HG03378 (cell line): ENCODE measurements around the gene MICALL2.

ENCODE experiments used
- ATAC-seq: cut with Tn5 transposase; IDR thresholded peaks from one replicate; pipeline ENCODE4 v1.9.1; 2021; ENCODE audit warnings: mild to moderate bottlenecking, moderate library complexity; ENCODE audit not compliant: unreplicated experiment

The MICALL2 gene

GRCh38 chr7:1470901-1471300 is 11.6 kb upstream of the MICALL2 start:
- ATAC-seq, result no peak

GRCh38 chr7:1468643-1469298 is 9.5 kb upstream of the MICALL2 start:
- no peak for ATAC-seq

DNA sequence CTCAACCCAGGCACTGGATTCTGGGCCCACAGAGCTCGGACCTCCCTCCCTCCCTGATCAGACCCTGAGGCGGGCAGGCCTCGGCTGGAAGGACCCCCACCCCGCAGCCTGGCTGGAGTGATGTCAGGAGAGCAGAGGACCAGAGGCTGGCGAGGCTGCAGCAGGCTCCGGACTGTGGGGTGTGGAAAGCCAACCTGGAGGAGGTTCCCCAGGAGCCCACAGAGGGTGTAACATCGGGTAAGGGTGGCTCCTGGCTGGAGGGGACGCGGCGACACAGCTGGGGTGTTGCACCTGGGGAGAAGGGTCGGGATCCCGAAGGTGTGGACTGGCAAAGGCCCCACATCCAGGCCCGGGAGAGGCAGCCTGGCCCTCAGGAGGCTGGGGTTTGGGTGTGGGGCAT is 8.9 kb upstream of the MICALL2 start:
- no peak for ATAC-seq

DNA sequence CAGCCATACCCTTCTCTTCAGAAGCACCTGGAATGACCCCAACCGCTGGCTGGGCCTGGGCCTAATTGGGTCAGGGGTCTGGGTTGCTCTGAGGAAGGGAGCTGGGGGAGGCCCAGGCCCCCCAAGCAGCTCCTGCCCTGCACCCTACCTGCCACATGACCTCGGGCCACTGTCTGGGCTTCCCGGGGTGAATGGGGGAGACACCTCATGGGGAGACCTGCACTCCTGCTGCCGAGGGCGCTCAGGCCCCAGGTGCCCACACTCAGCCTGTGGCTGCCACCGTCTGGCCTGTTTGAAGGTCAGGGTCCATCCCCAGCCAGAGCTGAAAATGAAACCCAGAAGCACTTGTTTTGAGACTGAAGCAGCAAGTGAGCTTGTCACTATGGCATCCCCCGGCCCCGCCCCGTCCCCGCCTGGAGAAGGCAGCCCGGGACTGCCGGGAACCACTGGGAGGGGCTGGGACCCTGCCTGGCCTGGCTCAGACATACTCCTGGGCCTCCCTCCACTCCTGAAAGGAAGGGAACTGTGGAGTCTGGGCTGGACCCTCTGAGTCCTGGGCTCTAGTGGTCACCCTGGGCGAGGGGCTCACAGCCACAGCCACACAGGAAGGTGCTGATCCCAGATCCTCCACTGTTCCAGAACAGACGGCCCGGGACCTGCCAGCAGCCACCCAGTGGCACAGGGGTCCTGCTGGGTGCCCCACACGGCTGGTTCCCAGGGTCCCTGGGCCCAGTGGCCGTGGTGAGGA is 7.4 kb upstream of the MICALL2 start:
- no peak for ATAC-seq

GRCh38 chr7:1464694-1465093 is 5.4 kb upstream of the MICALL2 start:
- ATAC-seq, result no peak

GRCh38 chr7:1463676-1464223 is 4.5 kb upstream of the MICALL2 start:
- no peak for ATAC-seq

- no peak for ATAC-seq
These were observed 2.5 kb upstream of the MICALL2 start for GRCh38 chr7:1461646-1462375.

- no peak for ATAC-seq
These were observed 1.8 kb upstream of the MICALL2 start for GRCh38 chr7:1460821-1461645.

GRCh38 chr7:1459920-1460820 is 900 bp upstream of the MICALL2 start:
- ATAC-seq, result no peak

DNA sequence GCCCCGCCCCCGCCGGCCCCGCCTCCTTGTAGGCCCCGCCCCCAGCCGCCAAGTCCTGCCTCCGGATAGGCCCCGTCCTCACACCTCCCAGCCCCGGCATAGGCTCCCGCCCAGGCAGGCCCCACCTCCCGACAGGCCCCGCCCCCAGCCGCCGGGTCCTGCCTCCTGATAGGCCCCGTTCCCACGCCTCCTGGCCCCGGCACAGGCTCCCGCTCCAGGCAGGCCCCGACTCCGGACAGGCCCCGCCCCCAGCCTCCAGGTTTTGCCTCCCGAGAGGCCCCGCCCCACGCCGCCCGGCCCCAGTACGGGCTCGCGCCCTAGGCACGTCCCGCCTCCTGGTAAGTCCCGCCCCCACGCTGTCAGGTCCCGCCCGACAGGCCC is 232 bp upstream of the MICALL2 start:
- ATAC-seq, result peak; percentile 75

GRCh38 chr7:1457949-1458682 is 1.2 kb downstream of the MICALL2 start:
- ATAC-seq, result no peak

DNA sequence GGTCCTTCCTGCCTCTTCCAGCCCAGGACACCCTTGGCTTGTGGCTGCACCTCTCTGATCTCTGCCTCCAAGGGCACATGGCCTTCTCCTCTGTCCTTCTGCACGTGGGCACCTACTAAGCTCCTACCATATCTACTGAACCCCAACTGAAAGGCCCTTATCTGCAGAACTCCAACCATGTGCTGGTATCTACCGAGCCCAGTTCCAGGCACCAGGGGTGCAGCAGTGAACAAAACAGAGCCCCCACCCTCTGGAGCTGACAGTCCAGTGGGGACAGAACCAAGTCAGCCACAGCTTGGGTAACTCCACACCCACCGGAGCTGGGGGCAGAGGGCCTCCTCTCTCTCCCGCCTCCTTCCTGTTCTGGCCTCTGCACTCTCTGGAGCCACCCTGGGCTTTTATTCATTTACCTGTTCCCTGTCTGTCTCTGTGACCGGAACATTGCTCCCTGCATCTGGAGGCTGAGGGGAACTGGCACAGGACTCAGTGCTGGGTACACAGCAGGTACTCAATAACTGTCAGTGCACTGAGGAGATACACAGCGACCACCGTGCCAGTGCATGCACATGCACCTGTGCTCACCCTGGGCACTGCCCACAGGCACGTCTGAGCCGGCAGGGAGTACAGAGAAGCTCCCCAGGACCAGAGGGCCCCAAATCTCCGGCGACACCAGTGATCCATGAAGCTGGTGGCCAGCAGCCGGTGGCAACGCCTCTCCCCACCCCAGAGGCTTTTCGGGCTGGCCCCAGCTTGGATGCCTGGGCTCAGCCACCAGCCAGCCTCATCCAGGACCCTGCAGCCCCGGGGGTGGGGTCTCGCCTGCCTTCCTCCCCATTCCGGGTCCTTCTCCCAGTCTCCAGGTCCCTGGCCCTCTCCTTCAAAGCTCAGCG is 2.0 kb downstream of the MICALL2 start:
- no peak for ATAC-seq

DNA sequence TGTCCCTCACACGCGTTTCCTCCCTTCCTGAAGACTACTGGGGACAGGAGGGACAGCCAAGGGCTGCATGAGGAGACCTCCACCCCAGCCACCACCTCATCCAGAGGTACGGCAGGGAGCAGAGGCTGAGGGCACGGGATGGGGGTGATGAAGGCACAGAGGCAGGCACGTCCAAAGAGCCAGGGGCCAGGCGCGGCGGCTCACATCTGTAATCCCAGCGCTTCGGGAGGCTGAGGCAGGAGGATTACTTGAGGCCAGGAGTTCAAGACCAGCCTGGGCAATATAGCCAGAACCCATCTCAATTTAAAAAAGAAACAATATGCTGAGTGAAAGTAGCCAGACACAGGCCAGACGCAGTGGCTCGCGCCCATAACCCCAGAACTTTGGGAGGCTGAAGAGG is 3.3 kb downstream of the MICALL2 start:
- ATAC-seq, result no peak

GRCh38 chr7:1455241-1455939 is 3.9 kb downstream of the MICALL2 start:
- ATAC-seq, result no peak

DNA sequence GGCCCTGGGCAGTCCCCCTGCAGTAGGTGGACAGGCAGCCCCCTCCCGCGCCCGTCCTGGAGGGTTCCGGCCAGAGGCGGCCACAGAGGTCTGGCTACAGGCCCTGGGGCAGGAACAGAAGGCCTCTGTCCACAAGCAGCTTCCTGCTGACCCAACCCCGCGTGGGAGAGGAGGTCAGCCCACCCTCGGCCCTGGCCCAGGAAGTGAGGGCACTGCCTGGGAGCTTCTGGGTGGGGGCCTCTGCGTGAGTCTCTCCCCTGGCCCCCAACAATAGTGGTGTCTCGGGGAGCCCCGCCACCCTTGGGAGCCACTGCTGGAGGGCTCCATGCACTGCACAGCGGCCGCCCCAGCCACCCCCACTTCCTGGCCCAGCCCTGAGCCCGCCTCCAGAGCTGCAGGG is 4.7 kb downstream of the MICALL2 start:
- no peak for ATAC-seq

GRCh38 chr7:1452205-1452604 is 7.1 kb downstream of the MICALL2 start:
- no peak for ATAC-seq

- ATAC-seq, result no peak
These were observed 8.3 kb downstream of the MICALL2 start for GRCh38 chr7:1450987-1451386.

DNA sequence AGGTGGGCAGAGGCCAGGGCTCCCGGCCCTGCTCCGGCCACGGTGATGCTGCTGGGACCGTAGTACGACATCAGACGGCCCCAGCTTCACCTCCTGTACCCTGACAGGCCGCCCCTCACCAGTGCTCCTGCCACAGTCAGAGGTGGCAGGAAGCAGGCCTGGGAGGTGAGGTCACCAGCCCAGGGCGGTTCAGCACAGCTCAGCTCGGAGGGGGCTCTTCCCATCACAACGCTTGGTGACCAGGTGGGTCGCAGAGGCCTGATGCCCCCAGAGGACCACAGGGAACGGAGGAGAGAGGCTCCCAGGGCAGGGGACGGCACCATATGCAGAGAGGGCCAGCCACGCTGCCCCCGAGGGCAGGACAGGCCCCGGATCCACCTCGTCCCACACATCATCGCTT is 8.8 kb downstream of the MICALL2 start:
- ATAC-seq, result no peak
